ENCODE results near the gene WIZ. TPM values are rescaled to one million over a fixed set of nuclear protein-coding genes. Genes with fewer than 3 reads are reported as not detected.
A peak's percentile ranks its signal among the peaks of the same experiment; 100 is the strongest.

Gene WIZ
- total RNA-seq, 2 donors from 2014 or later = 13.4 to 14.8 TPM

DNA sequence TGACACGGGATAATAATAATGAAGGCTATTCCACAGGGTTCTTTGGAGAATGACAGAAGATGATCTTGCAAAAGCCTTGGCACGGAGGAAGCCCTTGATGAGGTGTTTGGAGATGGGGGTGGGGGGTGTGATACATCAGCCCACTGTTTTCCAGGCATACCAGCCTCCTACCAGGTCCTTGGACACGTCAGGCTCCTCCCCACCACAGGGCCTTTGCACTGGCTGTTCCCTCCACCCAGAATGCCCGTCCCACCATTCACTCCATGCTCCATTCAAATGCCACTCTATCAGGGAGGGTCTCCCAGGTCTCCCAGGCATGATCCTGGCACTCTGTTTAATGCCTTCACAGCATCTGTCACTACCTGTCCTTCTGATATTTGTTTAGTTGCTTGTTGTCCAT is 2.7 kb downstream of the WIZ start:
- no peaks in the 10 kb centered on the region for H3K27me3 Mint-ChIP-seq (ENCODE audit: low read depth)
- DNase-seq (no peak), ATAC-seq (replicated peaks in 1 of 2) (no peak)
- H3K36me3 Mint-ChIP-seq (ENCODE audit: insufficient read depth in 2 of 2) = peaks cover 4 to 5% of the 10 kb centered on the region in 2 donors
- peaks cover 14% of the 10 kb centered on the region for H3K4me1 Mint-ChIP-seq (ENCODE audit: low read depth)
- H3K9me3 Mint-ChIP-seq = peaks cover 0 to 3% of the 10 kb centered on the region in 2 donors
- H3K27ac Mint-ChIP-seq = no peak overlapping the region
- H3K4me3 Mint-ChIP-seq = no peak overlapping the region

DNA sequence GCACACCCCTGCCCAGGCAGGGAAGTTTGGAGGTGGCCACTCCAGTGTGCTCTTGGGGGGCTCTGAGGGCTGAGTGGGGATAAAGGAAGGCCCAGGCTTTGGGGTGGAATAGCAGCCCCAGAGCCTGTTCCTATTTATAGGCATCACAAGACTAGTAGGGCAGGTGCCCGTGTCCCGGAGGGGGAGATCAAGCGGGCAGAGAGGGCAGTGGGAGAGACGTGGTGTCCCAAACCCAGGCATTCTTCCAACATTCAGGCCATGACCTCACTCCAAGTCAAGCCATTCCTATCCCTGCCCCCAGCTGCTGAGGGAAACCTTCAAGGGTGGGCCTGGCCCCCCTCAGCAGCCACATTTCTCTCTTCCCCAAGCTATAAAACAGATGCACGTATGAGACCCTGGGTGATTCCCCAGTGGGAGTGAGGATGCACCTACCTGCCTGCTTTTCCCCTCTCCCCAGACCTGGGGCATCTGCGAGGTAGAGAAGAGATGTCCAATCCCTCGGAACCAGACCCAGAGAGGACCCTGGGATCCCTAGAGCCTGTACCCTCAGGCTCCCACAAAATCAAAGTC is 3.9 kb downstream of the WIZ start:
- Mint-ChIP-seq H3K27ac (no peak overlapping the region), H3K4me1 (ENCODE audit: low read depth) (peaks cover 9% of the 10 kb centered on the region), H3K27me3 (ENCODE audit: low read depth) (no peaks in the 10 kb centered on the region)

DNA sequence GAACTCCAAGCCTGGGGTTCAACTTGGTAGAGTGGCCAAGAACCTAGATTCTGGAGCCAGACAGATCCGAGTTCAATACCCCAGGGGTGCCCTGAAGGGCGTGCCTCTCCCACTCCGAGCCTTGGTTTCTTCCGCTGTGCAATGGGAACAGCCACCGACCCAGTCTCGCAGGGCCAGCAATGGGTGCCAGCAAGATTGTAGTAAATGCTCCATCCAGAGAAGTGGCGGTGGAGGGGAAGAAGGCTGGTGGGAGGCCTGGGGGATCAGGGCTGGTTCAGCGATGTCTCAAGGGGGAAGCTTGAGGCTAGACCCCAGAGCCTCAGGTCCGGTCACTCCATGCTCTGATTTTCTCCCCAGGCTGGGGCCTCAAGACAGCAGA is 4.5 kb downstream of the WIZ start:
- no peak for ATAC-seq (replicated peaks in 1 of 2)
- H3K4me1 Mint-ChIP-seq (ENCODE audit: low read depth) = peaks cover 2% of the 10 kb centered on the region
- no peak overlapping the region for H3K4me3 Mint-ChIP-seq
- no peaks in the 10 kb centered on the region for H3K9me3 Mint-ChIP-seq
- DNase-seq = no peak
- no peak overlapping the region for H3K27ac Mint-ChIP-seq
- no peaks in the 10 kb centered on the region for H3K36me3 Mint-ChIP-seq (ENCODE audit: insufficient read depth in 2 of 2)
- no peaks in the 10 kb centered on the region for H3K27me3 Mint-ChIP-seq (ENCODE audit: low read depth)

More for the DNA sequence above, 3.9 kb downstream of the WIZ start:
- H3K4me3 Mint-ChIP-seq = no peak overlapping the region
- H3K36me3 Mint-ChIP-seq (ENCODE audit: insufficient read depth in 2 of 2) = peaks cover 0 to 5% of the 10 kb centered on the region in 2 donors
- ATAC-seq (replicated peaks in 1 of 2) (no peak), DNase-seq (no peak)
- peaks cover 0 to 3% of the 10 kb centered on the region in 2 donors for H3K9me3 Mint-ChIP-seq

DNA sequence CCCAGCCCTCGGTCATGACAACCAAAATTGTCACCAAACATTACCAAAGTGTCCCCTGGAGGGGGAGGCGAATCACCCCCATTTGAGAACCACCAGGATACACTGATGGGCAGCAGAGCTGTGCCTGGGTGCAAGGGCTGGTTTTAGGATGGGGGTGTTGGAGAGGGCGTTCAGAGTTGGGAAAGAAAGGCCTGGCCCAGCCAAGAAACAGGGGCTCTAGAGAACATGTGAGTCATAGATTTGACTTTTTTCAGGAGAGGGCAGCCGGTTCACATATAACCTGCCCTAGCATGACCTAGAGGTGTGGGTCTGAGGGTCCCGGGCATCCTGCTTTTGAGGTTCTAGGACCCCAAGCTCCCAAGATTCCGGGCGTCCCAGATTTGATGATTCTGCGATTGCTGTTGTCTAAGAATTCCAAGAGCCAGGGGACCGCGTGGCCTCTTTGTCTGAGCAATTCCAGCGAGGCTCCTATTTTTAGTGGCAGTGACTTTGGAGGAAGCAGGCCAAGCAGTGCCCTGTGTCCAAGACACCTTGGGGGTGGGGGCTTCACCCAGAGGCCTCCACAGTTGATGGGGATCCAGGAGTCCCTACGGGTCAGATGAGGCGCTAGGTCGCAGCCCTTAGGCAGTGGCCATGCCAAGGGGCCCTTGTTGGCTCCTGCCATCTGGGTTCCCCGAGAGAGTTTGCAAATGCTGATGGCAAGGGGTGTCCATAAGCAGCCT is 5.1 kb downstream of the WIZ start:
- DNase-seq = no peak
- Mint-ChIP-seq H3K36me3 (ENCODE audit: insufficient read depth in 2 of 2) (no peaks in the 10 kb centered on the region), H3K27ac (no peak overlapping the region), H3K4me3 (no peak overlapping the region), H3K4me1 (ENCODE audit: low read depth) (no peaks in the 10 kb centered on the region), H3K9me3 (no peaks in the 10 kb centered on the region), H3K27me3 (ENCODE audit: low read depth) (no peaks in the 10 kb centered on the region)
- ATAC-seq (replicated peaks in 1 of 2) = no peak

DNA sequence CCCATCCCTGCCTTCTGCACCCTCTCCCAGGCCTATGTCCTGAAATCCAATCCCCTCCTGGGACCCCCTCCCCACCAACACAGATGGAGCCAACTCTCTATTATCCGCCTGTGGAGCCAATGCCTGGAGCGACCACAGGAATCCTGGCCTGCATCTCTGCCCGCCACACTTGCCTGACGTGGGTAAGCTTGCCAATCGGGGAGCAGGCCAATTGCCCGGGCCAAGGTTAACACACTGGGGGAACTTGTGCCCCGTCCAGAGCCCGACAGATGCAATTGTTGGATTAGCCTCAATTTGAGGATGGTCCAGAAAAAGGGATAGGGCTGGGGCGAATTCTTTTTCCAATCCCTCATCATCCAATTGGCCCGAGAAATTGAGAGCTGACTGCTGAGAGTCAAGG is 5.9 kb downstream of the WIZ start:
- Mint-ChIP-seq H3K36me3 (ENCODE audit: insufficient read depth in 2 of 2) (no peaks in the 10 kb centered on the region), H3K27ac (no peak overlapping the region), H3K27me3 (ENCODE audit: low read depth) (no peaks in the 10 kb centered on the region), H3K9me3 (no peaks in the 10 kb centered on the region), H3K4me1 (ENCODE audit: low read depth) (no peaks in the 10 kb centered on the region), H3K4me3 (no peak overlapping the region)
- no peak for DNase-seq
- ATAC-seq (replicated peaks in 1 of 2) = no peak

DNA sequence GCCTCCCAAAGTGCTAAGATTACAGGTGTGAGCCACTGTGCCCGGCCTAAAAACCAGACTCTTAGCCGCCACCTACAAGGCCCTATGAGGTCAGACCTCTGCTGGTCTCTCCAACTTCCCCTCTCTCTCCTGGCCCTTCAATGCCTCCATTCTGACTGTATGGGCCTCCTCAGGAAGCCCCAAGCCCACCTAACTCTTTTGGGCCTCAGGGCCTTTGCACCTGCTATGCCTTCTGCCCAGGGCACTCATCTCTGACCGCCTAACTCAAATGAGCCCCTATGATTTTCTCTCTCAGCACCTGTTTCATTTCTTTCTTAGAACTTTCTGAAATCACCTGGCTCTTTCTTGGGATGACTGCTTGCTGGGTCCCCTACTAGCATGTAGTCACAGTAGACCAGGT is 6.4 kb downstream of the WIZ start:
- no peak overlapping the region for H3K4me3 Mint-ChIP-seq
- DNase-seq = no peak

DNA sequence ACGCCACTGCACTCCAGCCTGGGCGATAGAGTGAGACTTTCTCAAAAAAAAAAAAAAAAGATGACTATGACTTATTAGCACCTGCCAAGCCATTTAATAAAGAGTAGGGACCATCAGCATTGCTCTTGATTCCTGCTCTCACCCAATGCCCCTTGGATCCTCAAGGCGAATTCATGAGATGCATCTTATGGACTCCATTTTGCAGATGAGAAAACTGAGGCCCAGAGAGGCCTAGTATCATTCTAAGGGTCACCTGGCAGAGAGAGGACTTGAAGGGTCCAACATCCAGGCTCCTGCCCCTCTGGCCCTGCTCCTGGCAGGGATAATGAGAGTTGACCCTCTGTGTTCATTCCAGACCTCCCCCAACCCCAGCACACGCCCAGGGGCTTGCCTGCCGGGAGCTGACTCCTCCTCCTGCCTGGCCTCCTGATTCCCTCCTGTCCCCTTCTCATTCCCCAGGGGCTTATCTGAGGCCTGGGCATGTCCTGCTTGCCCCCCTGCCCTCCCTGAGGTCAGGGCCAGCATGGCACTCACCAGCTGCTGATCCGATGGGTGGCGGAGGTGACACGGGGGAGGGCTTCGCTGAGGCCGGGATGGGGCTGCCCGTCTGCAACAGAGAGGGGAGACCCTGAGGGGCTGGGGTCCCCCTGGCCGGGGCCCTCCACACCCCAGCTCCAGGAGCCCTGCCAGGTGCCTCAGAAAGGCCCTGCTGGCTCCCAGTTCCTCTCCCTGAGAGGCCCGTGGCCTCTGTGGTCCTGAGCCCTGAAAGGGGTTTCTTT is 7.4 kb downstream of the WIZ start:
- Mint-ChIP-seq H3K27ac (no peak overlapping the region), H3K4me1 (ENCODE audit: low read depth) (no peaks in the 10 kb centered on the region), H3K36me3 (ENCODE audit: insufficient read depth in 2 of 2) (no peaks in the 10 kb centered on the region), H3K9me3 (no peaks in the 10 kb centered on the region), H3K4me3 (no peak overlapping the region), H3K27me3 (ENCODE audit: low read depth) (no peaks in the 10 kb centered on the region)
- DNase-seq (no peak), ATAC-seq (replicated peaks in 1 of 2) (no peak)

More for the DNA sequence above, 6.4 kb downstream of the WIZ start:
- H3K36me3 Mint-ChIP-seq (ENCODE audit: insufficient read depth in 2 of 2) = no peaks in the 10 kb centered on the region
- no peak for ATAC-seq (replicated peaks in 1 of 2)
- no peaks in the 10 kb centered on the region for H3K9me3 Mint-ChIP-seq
- no peaks in the 10 kb centered on the region for H3K27me3 Mint-ChIP-seq (ENCODE audit: low read depth)
- no peaks in the 10 kb centered on the region for H3K4me1 Mint-ChIP-seq (ENCODE audit: low read depth)
- H3K27ac Mint-ChIP-seq = no peak overlapping the region

DNA sequence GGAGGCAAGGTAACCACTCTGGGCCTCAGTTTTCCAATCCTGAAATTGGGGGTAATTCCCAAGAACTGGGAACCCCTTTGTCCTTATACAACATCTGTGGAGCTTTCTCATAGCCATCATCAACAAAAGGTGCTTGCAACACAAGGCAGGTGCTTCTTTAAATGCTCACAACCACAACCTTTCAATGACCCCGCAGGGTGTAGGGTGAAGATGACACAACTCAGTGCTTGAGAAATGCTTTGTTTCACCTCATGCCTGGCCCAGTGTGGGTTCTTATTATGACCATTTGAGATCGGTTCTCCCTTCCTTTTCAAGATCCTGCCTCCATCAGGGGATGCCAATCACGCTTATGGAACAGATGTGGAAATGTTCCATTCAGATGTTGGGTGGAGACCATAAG is 8.4 kb downstream of the WIZ start:
- no peaks in the 10 kb centered on the region for H3K9me3 Mint-ChIP-seq
- peak in 1 of 2 donors; percentile 32 for ATAC-seq (replicated peaks in 1 of 2)
- no peaks in the 10 kb centered on the region for H3K36me3 Mint-ChIP-seq (ENCODE audit: insufficient read depth in 2 of 2)
- H3K4me3 Mint-ChIP-seq = no peak overlapping the region
- H3K27ac Mint-ChIP-seq = no peak overlapping the region
- DNase-seq = no peak
- H3K4me1 Mint-ChIP-seq (ENCODE audit: low read depth) = peaks cover 2% of the 10 kb centered on the region
- H3K27me3 Mint-ChIP-seq (ENCODE audit: low read depth) = no peaks in the 10 kb centered on the region

DNA sequence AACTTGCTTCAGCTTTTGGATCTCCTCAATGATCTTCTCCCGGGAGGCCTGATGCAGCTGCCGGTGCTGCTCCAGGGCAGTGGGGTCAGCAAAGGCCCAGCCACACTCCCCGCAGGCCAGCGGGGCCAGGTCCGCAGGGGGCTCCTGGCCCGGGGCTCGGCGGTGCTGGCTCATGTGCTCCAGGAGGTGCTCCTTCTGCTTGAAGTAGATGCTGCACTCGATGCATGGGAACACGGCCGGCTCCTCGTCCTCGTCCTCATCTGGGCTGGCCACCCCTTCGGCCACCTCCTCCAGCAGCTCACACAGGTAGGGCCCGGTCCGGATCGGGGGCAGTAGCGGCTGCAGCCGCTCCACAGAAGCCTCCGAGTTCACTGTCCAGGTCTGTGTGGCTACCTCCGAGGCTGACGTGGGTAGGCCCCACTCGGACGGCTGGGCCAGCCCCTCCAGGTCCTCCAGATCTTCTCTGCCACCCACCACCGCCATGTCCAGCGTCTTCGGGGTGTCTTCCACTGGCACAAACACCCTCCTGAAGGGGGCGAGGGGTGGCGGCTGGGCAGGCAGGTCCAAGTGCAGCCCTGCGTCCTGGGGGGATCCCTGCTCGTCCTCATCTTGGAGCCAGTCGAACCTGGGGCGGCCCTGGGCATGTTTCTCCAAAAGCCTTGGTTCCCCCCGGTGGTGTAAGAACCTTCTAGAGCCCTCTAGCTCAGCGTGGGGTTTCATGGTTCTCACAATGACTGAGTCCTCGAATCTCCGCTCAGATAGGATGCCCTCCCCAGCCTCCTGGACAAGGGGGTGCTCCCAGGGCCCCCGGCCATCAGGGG is 9.7 kb downstream of the WIZ start:
- Mint-ChIP-seq H3K27ac (no peak overlapping the region), H3K36me3 (ENCODE audit: insufficient read depth in 2 of 2) (no peaks in the 10 kb centered on the region), H3K27me3 (ENCODE audit: low read depth) (no peaks in the 10 kb centered on the region), H3K4me1 (ENCODE audit: low read depth) (peaks cover 5% of the 10 kb centered on the region), H3K9me3 (no peaks in the 10 kb centered on the region), H3K4me3 (no peak overlapping the region)
- DNase-seq (no peak), ATAC-seq (replicated peaks in 1 of 2) (no peak)

DNA sequence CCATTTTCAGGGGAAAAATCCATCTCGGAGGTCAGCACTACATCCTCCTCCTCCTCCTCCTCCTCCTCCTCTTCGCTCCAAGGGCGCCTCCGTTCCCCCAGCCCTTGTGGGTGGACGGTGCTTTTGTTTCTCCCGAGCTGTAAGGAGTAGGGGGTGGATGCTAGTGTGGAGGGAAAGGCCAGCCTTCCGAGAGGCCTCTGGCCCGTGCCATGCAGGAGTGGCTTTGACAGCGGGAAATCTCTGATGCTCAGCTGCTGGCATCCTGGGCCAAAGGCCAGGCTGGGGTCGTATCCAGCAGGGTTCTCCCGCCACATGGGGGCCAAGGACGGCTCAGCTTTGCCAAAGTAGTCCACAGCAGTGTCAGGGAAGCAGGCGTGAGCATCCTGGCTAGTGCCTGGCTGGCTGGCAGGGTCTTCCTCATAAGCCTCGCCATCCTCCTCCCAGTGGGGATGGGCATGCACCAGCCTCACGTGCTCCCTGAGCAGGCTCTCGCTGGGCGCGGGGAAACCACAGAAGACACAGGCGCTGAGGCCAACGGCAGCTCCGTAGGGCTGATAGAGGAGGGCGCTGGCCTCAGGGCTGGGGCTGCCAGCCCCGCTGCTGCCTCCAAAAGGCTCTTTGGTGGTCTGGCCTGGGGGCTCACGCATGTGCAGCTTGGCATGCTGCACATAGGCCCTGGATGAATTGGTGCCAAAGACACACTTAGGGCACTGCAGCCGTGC is 10.5 kb downstream of the WIZ start:
- Mint-ChIP-seq H3K27ac (no peak overlapping the region), H3K27me3 (ENCODE audit: low read depth) (no peaks in the 10 kb centered on the region), H3K4me3 (no peak overlapping the region), H3K36me3 (ENCODE audit: insufficient read depth in 2 of 2) (no peaks in the 10 kb centered on the region), H3K9me3 (no peaks in the 10 kb centered on the region), H3K4me1 (ENCODE audit: low read depth) (peaks cover 5% of the 10 kb centered on the region)
- DNase-seq (no peak), ATAC-seq (replicated peaks in 1 of 2) (no peak)

DNA sequence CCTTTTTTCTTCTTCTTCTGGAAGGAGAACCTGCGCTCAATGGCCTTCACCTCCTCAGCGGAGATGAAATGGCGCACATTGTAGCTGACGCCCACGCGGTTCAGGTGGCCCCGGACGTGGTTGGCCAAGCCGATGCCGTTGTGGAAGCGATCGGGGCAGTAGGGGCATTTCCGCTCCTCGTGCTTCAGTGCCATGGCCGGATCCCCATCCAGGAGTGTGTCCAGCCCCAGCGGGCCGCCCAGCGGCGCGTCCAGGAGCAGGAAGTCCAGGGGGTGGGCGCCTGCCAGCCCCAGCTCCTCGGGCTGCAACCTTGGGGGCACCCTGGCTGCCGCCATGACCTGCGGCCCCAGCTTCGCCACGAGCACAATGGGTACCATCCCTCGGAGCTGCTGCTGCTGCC is 11.2 kb downstream of the WIZ start:
- Mint-ChIP-seq H3K36me3 (ENCODE audit: insufficient read depth in 2 of 2) (no peaks in the 10 kb centered on the region), H3K4me1 (ENCODE audit: low read depth) (peaks cover 6% of the 10 kb centered on the region), H3K9me3 (no peaks in the 10 kb centered on the region), H3K27me3 (ENCODE audit: low read depth) (no peaks in the 10 kb centered on the region), H3K4me3 (no peak overlapping the region), H3K27ac (no peak overlapping the region)
- DNase-seq (no peak), ATAC-seq (replicated peaks in 1 of 2) (no peak)

DNA sequence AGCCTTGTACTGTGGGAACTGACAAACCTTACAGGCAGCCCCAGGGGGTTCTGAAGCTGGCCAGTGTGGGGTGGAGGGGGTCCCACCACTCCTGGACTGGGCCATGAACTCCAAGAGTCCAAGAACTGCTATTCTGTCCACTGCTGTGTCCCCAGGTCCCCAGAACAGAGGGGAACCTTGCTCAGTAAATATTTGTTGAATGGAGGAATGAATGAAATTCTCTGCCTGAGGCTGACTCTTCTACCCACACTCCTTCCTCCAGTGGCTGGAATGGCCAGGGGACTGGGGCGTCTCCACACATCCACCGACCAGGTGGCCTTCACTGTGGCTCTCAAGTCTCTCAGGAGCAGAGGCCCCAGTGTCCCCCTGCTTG is 11.6 kb downstream of the WIZ start:
- no peak overlapping the region for H3K27ac Mint-ChIP-seq

More for the DNA sequence above, 11.6 kb downstream of the WIZ start:
- Mint-ChIP-seq H3K36me3 (ENCODE audit: insufficient read depth in 2 of 2) (peaks cover 0 to under 1% of the 10 kb centered on the region in 2 donors), H3K4me1 (ENCODE audit: low read depth) (peaks cover 11% of the 10 kb centered on the region), H3K9me3 (no peaks in the 10 kb centered on the region), H3K27me3 (ENCODE audit: low read depth) (no peaks in the 10 kb centered on the region), H3K4me3 (no peak overlapping the region)
- no peak for ATAC-seq (replicated peaks in 1 of 2)
- no peak for DNase-seq

Data from activated T-cell treated with anti-CD3 and anti-CD28 coated beads, Interleukin-2, amount 50 U/mL, for 72 hours (primary cell).